Thoracic aorta (tissue), 2 donors: ENCODE data around the gene FLII. TPM values are rescaled to one million over a fixed set of nuclear protein-coding genes. Genes with fewer than 3 reads are reported as not detected.

Source experiments
- ATAC-seq: fragments of 150-250 bp; one replicate; pipeline ENCODE4 v1.8.0; 2017; ENCODE audit warnings: low read depth; ENCODE audit not compliant: insufficient number of reproducible peaks, low FRiP score
- DNase-seq: peaks from one replicate; pipeline ENCODE4 v3.0.0-alpha.2; 2020; ENCODE audit warnings: low spot score
- H3K27ac ChIP-seq, 2 donors: fragments of 200-600 bp; sonication (generic); 1 replicate in 1 of 2; 2 replicates in 1 of 2; pipeline ENCODE4 v1.5.1; 2016; ENCODE audit warnings: mild to moderate bottlenecking in 2 of 2, moderate library complexity in 2 of 2
- H3K27me3 ChIP-seq: fragments of 200-600 bp; sonication (generic); replicated peaks from 2 replicates; pipeline ENCODE4 v1.6.0; 2016; ENCODE audit warnings: mild to moderate bottlenecking; ENCODE audit not compliant: insufficient read depth
- H3K36me3 ChIP-seq: fragments of 200-600 bp; sonication (generic); one replicate; pipeline ENCODE4 v1.5.1; 2016
- H3K4me1 ChIP-seq, 2 donors: fragments of 200-600 bp; sonication (generic); 1 replicate in 1 of 2; 2 replicates in 1 of 2; pipeline versions ENCODE4 v1.5.1 to v1.6.0; 2016; ENCODE audit warnings: low read depth in 2 of 2, mild to moderate bottlenecking in 1 of 2; ENCODE audit not compliant: control insufficient read depth in 1 of 2
- H3K4me3 ChIP-seq: fragments of 200-600 bp; sonication (generic); 2 replicates; pipeline ENCODE4 v1.5.1; 2016; ENCODE audit warnings: mild to moderate bottlenecking
- H3K9me3 ChIP-seq: fragments of 200-600 bp; sonication (generic); 2 replicates; pipeline ENCODE4 v1.5.1; 2016
- total RNA-seq, 2 donors: library from RNA; depleted of rRNA; stranded (reverse); fragments of >200 nt; gene quantifications; one replicate each; pipeline versions ENCODE4 v1.1.0 to v1.2.3, GENCODE V29; 2016
- TF ChIP-seq, protein P1 (sequence below): fragments of 200-600 bp; sonication (generic); IDR thresholded peaks from one replicate; pipeline ENCODE4 v1.5.1; 2019; ENCODE audit warnings: antibody characterized with exemption

Gene FLII
- total RNA-seq, 2 donors from 2014 or later: 309 to 312 TPM

DNA sequence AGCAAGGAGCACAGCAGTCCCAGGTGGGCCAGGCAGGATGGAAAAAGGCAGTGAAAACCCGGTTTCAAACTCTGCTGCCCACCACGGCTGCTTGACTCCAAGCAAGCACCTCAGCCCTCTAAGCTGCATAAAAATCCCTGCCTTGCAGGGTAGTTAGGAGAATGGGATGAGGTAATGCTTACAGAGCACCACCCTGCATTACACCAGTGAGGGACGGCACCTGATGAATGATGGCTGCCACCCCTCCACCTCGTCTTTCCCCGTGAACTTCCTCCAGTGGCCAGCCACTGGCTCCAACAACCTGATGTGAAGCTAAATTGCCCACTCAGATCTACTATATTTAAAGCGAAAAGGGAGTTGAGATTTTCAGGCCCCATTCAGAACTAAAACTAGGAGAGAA lies 23.2 kb upstream of the FLII start:
- no peak overlapping the region for H3K27ac ChIP-seq
- H3K4me1 ChIP-seq: no peaks in the 10 kb centered on the region
- H3K27me3 ChIP-seq: no peaks in the 10 kb centered on the region
- TF ChIP-seq, protein P1, sequence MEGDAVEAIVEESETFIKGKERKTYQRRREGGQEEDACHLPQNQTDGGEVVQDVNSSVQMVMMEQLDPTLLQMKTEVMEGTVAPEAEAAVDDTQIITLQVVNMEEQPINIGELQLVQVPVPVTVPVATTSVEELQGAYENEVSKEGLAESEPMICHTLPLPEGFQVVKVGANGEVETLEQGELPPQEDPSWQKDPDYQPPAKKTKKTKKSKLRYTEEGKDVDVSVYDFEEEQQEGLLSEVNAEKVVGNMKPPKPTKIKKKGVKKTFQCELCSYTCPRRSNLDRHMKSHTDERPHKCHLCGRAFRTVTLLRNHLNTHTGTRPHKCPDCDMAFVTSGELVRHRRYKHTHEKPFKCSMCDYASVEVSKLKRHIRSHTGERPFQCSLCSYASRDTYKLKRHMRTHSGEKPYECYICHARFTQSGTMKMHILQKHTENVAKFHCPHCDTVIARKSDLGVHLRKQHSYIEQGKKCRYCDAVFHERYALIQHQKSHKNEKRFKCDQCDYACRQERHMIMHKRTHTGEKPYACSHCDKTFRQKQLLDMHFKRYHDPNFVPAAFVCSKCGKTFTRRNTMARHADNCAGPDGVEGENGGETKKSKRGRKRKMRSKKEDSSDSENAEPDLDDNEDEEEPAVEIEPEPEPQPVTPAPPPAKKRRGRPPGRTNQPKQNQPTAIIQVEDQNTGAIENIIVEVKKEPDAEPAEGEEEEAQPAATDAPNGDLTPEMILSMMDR: no peak
- no peaks in the 10 kb centered on the region for H3K9me3 ChIP-seq
- H3K36me3 ChIP-seq: peaks cover 68% of the 10 kb centered on the region
- DNase-seq: no peak
- ATAC-seq: no peak
- H3K4me3 ChIP-seq: no peak overlapping the region

DNA sequence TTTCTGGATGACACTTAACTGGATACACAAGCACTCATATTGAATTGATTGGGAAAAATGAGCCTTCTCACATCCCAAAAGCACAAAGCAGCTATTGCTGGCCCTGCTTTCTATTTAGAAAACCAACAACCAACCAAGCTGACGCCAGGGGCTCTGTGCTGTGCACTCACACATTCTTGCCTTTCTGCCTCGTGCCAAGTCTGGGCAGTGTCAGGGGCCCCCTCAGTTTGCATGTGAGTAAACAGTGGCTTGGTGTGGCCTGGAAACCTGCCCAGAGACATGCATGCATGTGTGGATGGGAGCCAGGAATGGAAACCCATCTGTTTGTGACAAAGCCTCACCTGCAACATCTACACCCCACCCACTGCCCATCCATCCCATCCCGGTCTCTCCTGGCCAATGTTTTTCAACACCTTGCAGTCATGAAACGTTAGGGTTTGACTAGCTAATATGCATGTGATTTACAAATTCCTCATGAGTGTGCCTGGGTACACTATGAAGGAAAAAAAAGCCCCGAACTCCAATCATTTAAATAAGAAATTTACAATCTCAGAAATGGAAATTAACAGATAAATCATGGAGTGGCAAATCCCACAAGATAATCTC lies 22.3 kb upstream of the FLII start:
- Histone ChIP-seq H3K4me3 (no peak overlapping the region), H3K9me3 (no peaks in the 10 kb centered on the region), H3K27me3 (no peaks in the 10 kb centered on the region), H3K4me1 (no peaks in the 10 kb centered on the region), H3K36me3 (peaks cover 75% of the 10 kb centered on the region), H3K27ac (no peak overlapping the region)
- DNase-seq (no peak), ATAC-seq (no peak)
- TF ChIP-seq, protein P1: no peak

DNA sequence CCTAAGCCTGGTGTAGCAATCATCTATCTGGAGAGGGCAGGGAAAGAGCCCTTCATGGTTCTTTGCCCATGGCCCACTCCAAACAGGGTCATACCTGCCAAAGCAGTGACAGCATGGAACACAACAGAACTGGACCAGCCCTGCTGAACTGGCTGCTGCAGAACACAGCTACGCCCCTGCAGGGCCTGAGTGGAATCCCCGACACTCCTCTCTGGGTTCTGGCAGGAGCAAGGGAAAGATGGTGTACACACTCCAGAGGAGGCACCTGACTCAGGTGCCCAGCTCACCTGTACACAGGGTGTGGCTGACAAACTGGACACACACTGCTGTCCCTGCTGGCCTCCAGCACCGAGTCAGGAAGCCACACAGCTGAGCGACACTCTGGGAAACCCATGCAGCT lies 21.7 kb upstream of the FLII start:
- peaks cover 68% of the 10 kb centered on the region for H3K36me3 ChIP-seq
- no peak for ATAC-seq

DNA sequence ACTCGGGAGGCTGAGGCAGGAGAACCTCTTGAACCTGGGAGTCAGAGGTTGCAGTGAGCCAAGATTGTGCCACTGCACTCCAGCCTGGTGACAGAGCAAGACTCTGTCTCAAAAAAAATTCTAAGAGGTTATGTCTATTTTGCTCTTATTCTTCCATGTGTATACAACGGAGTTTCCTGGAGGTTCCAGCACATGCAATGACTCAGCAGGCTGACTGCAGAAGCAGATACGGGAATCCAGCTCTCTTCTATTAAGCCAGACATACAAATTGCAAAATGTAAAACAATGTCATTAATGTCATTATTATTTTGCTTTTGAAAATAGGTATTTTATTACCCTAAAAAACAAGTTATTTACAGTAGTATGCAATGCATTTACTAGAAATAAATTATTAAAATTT lies 20.3 kb upstream of the FLII start:
- Histone ChIP-seq H3K4me3 (no peak overlapping the region), H3K36me3 (peaks cover 69% of the 10 kb centered on the region), H3K27me3 (no peaks in the 10 kb centered on the region), H3K9me3 (no peaks in the 10 kb centered on the region), H3K27ac (no peak overlapping the region), H3K4me1 (no peaks in the 10 kb centered on the region)
- TF ChIP-seq, protein P1: no peak
- DNase-seq: no peak
- no peak for ATAC-seq

More for the DNA sequence above, 21.7 kb upstream of the FLII start:
- no peaks in the 10 kb centered on the region for H3K4me1 ChIP-seq
- no peak for DNase-seq
- TF ChIP-seq, protein P1: no peak
- no peak overlapping the region for H3K27ac ChIP-seq
- H3K27me3 ChIP-seq: no peaks in the 10 kb centered on the region
- no peak overlapping the region for H3K4me3 ChIP-seq
- no peaks in the 10 kb centered on the region for H3K9me3 ChIP-seq

DNA sequence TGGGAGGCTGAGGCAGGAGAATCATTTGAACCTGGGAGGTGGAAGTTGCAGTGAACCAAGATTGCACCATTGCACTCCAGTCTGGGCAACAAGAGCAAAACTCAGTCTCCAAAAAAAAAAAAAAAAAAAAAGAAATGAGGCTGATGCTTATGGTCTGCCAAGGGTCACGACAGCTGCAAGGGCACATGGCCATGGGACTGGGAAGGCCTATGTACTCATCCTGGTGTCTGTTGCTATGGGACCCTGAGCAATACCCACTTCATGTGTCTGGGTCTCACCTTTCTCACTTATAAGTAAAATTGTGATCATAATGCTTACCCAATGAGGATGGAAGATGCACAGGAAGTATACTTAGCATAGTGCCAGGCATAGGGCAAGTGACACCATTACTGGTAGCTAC lies 18.5 kb upstream of the FLII start:
- Histone ChIP-seq H3K9me3 (no peaks in the 10 kb centered on the region), H3K4me3 (no peak overlapping the region), H3K4me1 (no peaks in the 10 kb centered on the region), H3K27me3 (no peaks in the 10 kb centered on the region), H3K36me3 (peaks cover 64% of the 10 kb centered on the region), H3K27ac (no peak overlapping the region)
- DNase-seq: no peak
- no peak for ATAC-seq
- TF ChIP-seq, protein P1: no peak
